Trophoblast cell (in vitro differentiated cells and primary cell): ENCODE measurements around the gene PREP.
A peak's percentile ranks its signal among the peaks of the same experiment; 100 is the strongest.

ENCODE experiments used
- DNase-seq, 2 donors: peaks; one replicate each; pipeline ENCODE4 v3.0.0-alpha.2; 2016
- H2AFZ ChIP-seq: 2 replicates; pipeline ENCODE4 v1.6.1; 2013; ENCODE audit warnings: low read length, moderate library complexity, mild to moderate bottlenecking; ENCODE audit not compliant: insufficient read depth, poor library complexity
- H2AK5ac ChIP-seq: 2 replicates; pipeline ENCODE4 v1.6.1; 2013; ENCODE audit warnings: mild to moderate bottlenecking, low read length
- H2BK120ac ChIP-seq: 2 replicates; pipeline ENCODE4 v1.6.1; 2013; ENCODE audit warnings: low read length, mild to moderate bottlenecking, moderate library complexity; ENCODE audit not compliant: insufficient read depth, poor library complexity
- H2BK12ac ChIP-seq: 2 replicates; pipeline ENCODE4 v1.6.1; 2013; ENCODE audit warnings: mild to moderate bottlenecking, low read length, moderate library complexity
- H2BK5ac ChIP-seq: 2 replicates; pipeline ENCODE4 v1.6.1; 2013; ENCODE audit warnings: low read length, low read depth, moderate library complexity, mild to moderate bottlenecking; ENCODE audit not compliant: poor library complexity
- H3K14ac ChIP-seq: 2 replicates; pipeline ENCODE4 v1.6.1; 2013; ENCODE audit warnings: mild to moderate bottlenecking, low read length
- H3K18ac ChIP-seq: 2 replicates; pipeline ENCODE4 v1.6.1; 2013; ENCODE audit warnings: mild to moderate bottlenecking, low read length
- H3K23ac ChIP-seq: 2 replicates; pipeline ENCODE4 v1.6.1; 2013; ENCODE audit warnings: low read length
- H3K27ac ChIP-seq: 2 replicates; pipeline ENCODE4 v1.5.1; 2013; ENCODE audit warnings: low read depth, mild to moderate bottlenecking, inconsistent platforms, low read length, moderate library complexity
- H3K27me3 ChIP-seq: 2 replicates; pipeline ENCODE4 v1.6.1; 2013; ENCODE audit warnings: inconsistent platforms, mild to moderate bottlenecking, low read length, moderate library complexity; ENCODE audit not compliant: insufficient read depth
- H3K36me3 ChIP-seq, 2 experiments: 1 replicate in 1 of 2; 2 replicates in 1 of 2; pipeline ENCODE4 v1.6.1; 2013; ENCODE audit warnings: low read length in 2 of 2, mild to moderate bottlenecking in 2 of 2, moderate library complexity in 1 of 2; ENCODE audit not compliant: insufficient read depth in 2 of 2, control insufficient read depth in 1 of 2
- H3K4ac ChIP-seq: 2 replicates; pipeline ENCODE4 v1.6.1; 2013; ENCODE audit warnings: low read depth, mild to moderate bottlenecking, low read length, moderate library complexity
- H3K4me1 ChIP-seq, 2 experiments: 1 replicate in 1 of 2; 2 replicates in 1 of 2; pipeline ENCODE4 v1.6.1; 2013; ENCODE audit warnings: low read length in 2 of 2, mild to moderate bottlenecking in 2 of 2, moderate library complexity in 1 of 2; ENCODE audit not compliant: insufficient read depth in 2 of 2, control insufficient read depth in 1 of 2
- H3K4me2 ChIP-seq: 2 replicates; pipeline ENCODE4 v1.6.1; 2013; ENCODE audit warnings: inconsistent platforms, mild to moderate bottlenecking, low read length, moderate library complexity
- H3K4me3 ChIP-seq: 2 replicates; pipeline ENCODE4 v1.5.1; 2013; ENCODE audit warnings: mild to moderate bottlenecking, low read depth, low read length, inconsistent platforms
- H3K79me1 ChIP-seq: one replicate; pipeline ENCODE4 v1.6.1; 2013; ENCODE audit warnings: low read length
- H3K79me2 ChIP-seq: 2 replicates; pipeline ENCODE4 v1.6.1; 2013; ENCODE audit warnings: low read length, mild to moderate bottlenecking; ENCODE audit not compliant: control insufficient read depth, insufficient read depth, poor library complexity
- H3K9ac ChIP-seq: 2 replicates; pipeline ENCODE4 v1.6.1; 2013; ENCODE audit warnings: mild to moderate bottlenecking, low read length
- H3K9me3 ChIP-seq: 2 replicates; pipeline ENCODE4 v1.6.1; 2013; ENCODE audit warnings: low read depth, mild to moderate bottlenecking, control low read depth, inconsistent platforms, low read length; ENCODE audit not compliant: insufficient read depth
- H4K12ac ChIP-seq: 2 replicates; pipeline ENCODE4 v1.6.1; 2013; ENCODE audit warnings: low read depth, mild to moderate bottlenecking, low read length, moderate library complexity
- H4K8ac ChIP-seq: 2 replicates; pipeline ENCODE4 v1.6.1; 2013; ENCODE audit warnings: low read depth, mild to moderate bottlenecking, low read length, moderate library complexity
- H4K91ac ChIP-seq: one replicate; pipeline ENCODE4 v1.6.1; 2013; ENCODE audit warnings: low read depth, mild to moderate bottlenecking, low read length, moderate library complexity
- WGBS: extraction: QIAGEN DNeasy Blood & Tissue Kit; methylation state at CpG from one replicate; pipeline ENCODE4 v1.1.7; 2013; ENCODE audit warnings: missing lambda C conversion rate; ENCODE audit not compliant: insufficient read length, insufficient coverage; ENCODE audit errors: extremely low coverage; 5-methylcytosine and 5-hydroxymethylcytosine counted together

The PREP gene

GRCh38 chr6:105317607-105318533, 85.0 kb downstream of the PREP start:
- no peak overlapping the region for H3K18ac ChIP-seq
- H2AK5ac ChIP-seq: no peak overlapping the region
- H3K23ac ChIP-seq: no peak overlapping the region
- no peak overlapping the region for H3K9ac ChIP-seq
- no peak overlapping the region for H2BK120ac ChIP-seq
- no peak overlapping the region for H3K27ac ChIP-seq
- no peak overlapping the region for H4K8ac ChIP-seq
- WGBS: no CpG with 5 or more reads among the region's 6 CpGs
- H4K91ac ChIP-seq: no peak overlapping the region
- no peaks in the 10 kb centered on the region for H3K79me1 ChIP-seq
- H2BK12ac ChIP-seq: no peak overlapping the region
- no peak overlapping the region for H3K4ac ChIP-seq
- no peaks in the 10 kb centered on the region for H3K27me3 ChIP-seq
- no peaks in the 10 kb centered on the region for H3K4me1 ChIP-seq
- peak; percentile 37 to 59 for DNase-seq
- no peak overlapping the region for H3K4me3 ChIP-seq
- H3K9me3 ChIP-seq: no peaks in the 10 kb centered on the region
- peaks cover 2 to 13% of the 10 kb centered on the region in 2 experiments for H3K36me3 ChIP-seq
- no peaks in the 10 kb centered on the region for H3K79me2 ChIP-seq
- no peak overlapping the region for H3K14ac ChIP-seq
- H2BK5ac ChIP-seq: no peak overlapping the region
- H2AFZ ChIP-seq: no peak overlapping the region
- no peak overlapping the region for H3K4me2 ChIP-seq
- H4K12ac ChIP-seq: no peak overlapping the region

GRCh38 chr6:105313211-105313610, 89.7 kb downstream of the PREP start:
- H2AK5ac ChIP-seq: no peak overlapping the region
- H4K8ac ChIP-seq: no peak overlapping the region
- H3K4me3 ChIP-seq: no peak overlapping the region
- no peak overlapping the region for H4K91ac ChIP-seq
- no peak overlapping the region for H3K23ac ChIP-seq
- H4K12ac ChIP-seq: no peak overlapping the region
- no peak overlapping the region for H3K14ac ChIP-seq
- no peak overlapping the region for H3K4me2 ChIP-seq
- no peak overlapping the region for H3K9ac ChIP-seq
- H2BK5ac ChIP-seq: no peak overlapping the region
- no peak overlapping the region for H3K27ac ChIP-seq
- no peaks in the 10 kb centered on the region for H3K27me3 ChIP-seq
- no peak overlapping the region for H2BK120ac ChIP-seq
- no peak overlapping the region for H2AFZ ChIP-seq
- no peaks in the 10 kb centered on the region for H3K79me2 ChIP-seq
- no CpG with 5 or more reads among the region's 4 CpGs for WGBS
- no peak overlapping the region for H3K4ac ChIP-seq
- H3K4me1 ChIP-seq: no peaks in the 10 kb centered on the region
- DNase-seq: no peak
- H3K18ac ChIP-seq: no peak overlapping the region
- H2BK12ac ChIP-seq: no peak overlapping the region
- H3K9me3 ChIP-seq: no peaks in the 10 kb centered on the region
- H3K36me3 ChIP-seq: peaks cover 1 to 7% of the 10 kb centered on the region in 2 experiments
- no peaks in the 10 kb centered on the region for H3K79me1 ChIP-seq

DNA sequence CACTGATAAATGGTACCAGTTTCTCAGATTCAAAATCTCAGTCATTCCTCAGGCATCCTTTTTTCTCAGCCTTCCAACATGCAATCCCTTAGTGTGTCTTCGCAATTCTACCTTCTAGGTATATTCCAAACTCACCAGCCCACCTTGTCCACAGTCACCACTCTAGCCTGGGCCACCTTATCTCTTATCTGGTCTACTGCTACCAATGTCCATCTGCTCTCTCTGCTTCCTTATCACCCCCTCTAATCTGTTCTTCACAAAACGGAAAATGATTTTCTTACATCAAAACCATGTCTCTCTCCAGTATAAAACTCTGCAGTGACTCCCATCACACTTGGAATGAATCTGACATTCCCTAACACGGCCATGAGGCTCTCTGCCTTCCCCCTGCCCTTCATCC, 91.9 kb downstream of the PREP start:
- Histone ChIP-seq H3K4me3 (no peak overlapping the region), H3K9me3 (no peaks in the 10 kb centered on the region), H2BK12ac (no peak overlapping the region), H3K79me1 (no peaks in the 10 kb centered on the region), H3K14ac (no peak overlapping the region), H4K12ac (no peak overlapping the region), H3K36me3 (peaks cover 3% of the 10 kb centered on the region in 2 experiments), H3K79me2 (no peaks in the 10 kb centered on the region), H4K91ac (no peak overlapping the region), H2AFZ (no peak overlapping the region), H3K27me3 (no peaks in the 10 kb centered on the region), H3K23ac (no peak overlapping the region), H3K4me1 (no peaks in the 10 kb centered on the region), H3K9ac (no peak overlapping the region), H3K4me2 (no peak overlapping the region), H2AK5ac (no peak overlapping the region), H3K27ac (no peak overlapping the region), H4K8ac (no peak overlapping the region), H3K18ac (no peak overlapping the region), H3K4ac (no peak overlapping the region), H2BK120ac (no peak overlapping the region), H2BK5ac (no peak overlapping the region)
- no CpG with 5 or more reads among the region's 3 CpGs for WGBS
- DNase-seq: no peak

GRCh38 chr6:105310371-105310770, 92.5 kb downstream of the PREP start:
- H4K12ac ChIP-seq: no peak overlapping the region
- H3K27me3 ChIP-seq: no peaks in the 10 kb centered on the region
- H3K4ac ChIP-seq: no peak overlapping the region
- H3K4me3 ChIP-seq: no peak overlapping the region
- no peaks in the 10 kb centered on the region for H3K9me3 ChIP-seq
- H2AFZ ChIP-seq: no peak overlapping the region
- no peak overlapping the region for H3K14ac ChIP-seq
- H4K8ac ChIP-seq: peak overlapping the region; percentile 19
- H2BK120ac ChIP-seq: no peak overlapping the region
- peak overlapping the region; percentile 21 for H2AK5ac ChIP-seq
- peak overlapping the region; percentile 65 for H3K18ac ChIP-seq
- H2BK12ac ChIP-seq: no peak overlapping the region
- WGBS: no CpG with 5 or more reads among the region's 1 CpG
- no peaks in the 10 kb centered on the region for H3K4me1 ChIP-seq
- no peak overlapping the region for H3K27ac ChIP-seq
- H3K23ac ChIP-seq: no peak overlapping the region
- H4K91ac ChIP-seq: no peak overlapping the region
- H3K4me2 ChIP-seq: no peak overlapping the region
- no peak for DNase-seq
- no peak overlapping the region for H3K9ac ChIP-seq
- peaks cover 3% of the 10 kb centered on the region in 2 experiments for H3K36me3 ChIP-seq
- no peak overlapping the region for H2BK5ac ChIP-seq
- no peaks in the 10 kb centered on the region for H3K79me2 ChIP-seq
- H3K79me1 ChIP-seq: no peaks in the 10 kb centered on the region
